MM.1S (cell line): ENCODE measurements around the gene FOXP1.

Experiments used
- DNase-seq: peaks from one replicate; pipeline ENCODE4 v3.0.0-alpha.2; 2015
- H2AFZ ChIP-seq: fragments of 300-600 bp; sonication (generic); 2 replicates; pipeline ENCODE4 v1.6.0; 2016; ENCODE audit warnings: antibody characterized with exemption, low read length
- H3F3A ChIP-seq: fragments of 300-600 bp; sonication (generic); 2 replicates; pipeline ENCODE4 v1.6.1; 2016; ENCODE audit warnings: mild to moderate bottlenecking, antibody characterized with exemption, low read length, moderate library complexity, mixed read lengths; ENCODE audit not compliant: insufficient read depth
- H3K27ac ChIP-seq: fragments of 300-600 bp; sonication (generic); 2 replicates; pipeline ENCODE4 v1.5.1; 2016; ENCODE audit warnings: mild to moderate bottlenecking, low read length
- H3K27me3 ChIP-seq: fragments of 300-600 bp; sonication (generic); replicated peaks from 2 replicates; pipeline ENCODE4 v1.6.0; 2016; ENCODE audit warnings: low read length; ENCODE audit not compliant: insufficient read depth
- H3K36me3 ChIP-seq: fragments of 300-600 bp; sonication (generic); replicated peaks from 2 replicates; pipeline ENCODE4 v1.6.1; 2016; ENCODE audit warnings: mild to moderate bottlenecking, low read length, mixed read lengths; ENCODE audit not compliant: insufficient read depth
- H3K4me1 ChIP-seq: fragments of 300-600 bp; sonication (generic); 2 replicates; pipeline ENCODE4 v1.6.1; 2016; ENCODE audit warnings: low read length, mixed read lengths
- H3K4me2 ChIP-seq: fragments of 300-600 bp; sonication (generic); 2 replicates; pipeline ENCODE4 v1.6.0; 2016; ENCODE audit warnings: low read depth, low read length
- H3K4me3 ChIP-seq: fragments of 300-600 bp; sonication (generic); 2 replicates; pipeline ENCODE4 v1.5.1; 2016; ENCODE audit warnings: low read length, mixed read lengths
- H3K79me2 ChIP-seq: fragments of 300-600 bp; sonication (generic); 2 replicates; pipeline ENCODE4 v1.6.1; 2016; ENCODE audit warnings: mixed run types, low read length, mixed read lengths
- H3K9ac ChIP-seq: fragments of 300-600 bp; sonication (generic); 2 replicates; pipeline ENCODE4 v1.6.1; 2016; ENCODE audit warnings: low read length, mixed read lengths
- H3K9me2 ChIP-seq: fragments of 300-600 bp; sonication (generic); replicated peaks from 2 replicates; pipeline ENCODE4 v1.6.1; 2016; ENCODE audit warnings: mild to moderate bottlenecking, low read length, mixed read lengths; ENCODE audit not compliant: insufficient read depth
- H3K9me3 ChIP-seq: fragments of 300-600 bp; sonication (generic); replicated peaks from 2 replicates; pipeline ENCODE4 v1.6.1; 2016; ENCODE audit warnings: mild to moderate bottlenecking, low read length, mixed read lengths; ENCODE audit not compliant: insufficient read depth
- H4K20me1 ChIP-seq: fragments of 300-600 bp; sonication (generic); 2 replicates; pipeline ENCODE4 v1.6.1; 2016; ENCODE audit warnings: mild to moderate bottlenecking, low read length, moderate library complexity, mixed read lengths; ENCODE audit not compliant: insufficient read depth
- CTCF ChIP-seq: fragments of 300-600 bp; sonication (generic); IDR thresholded peaks from 2 replicates; pipeline ENCODE4 v1.5.1; 2016; ENCODE audit warnings: antibody characterized with exemption, low read length, mixed read lengths
- EZH2 ChIP-seq: fragments of 300-600 bp; sonication (generic); optimal IDR thresholded peaks from 2 replicates; pipeline ENCODE3; 2017; ENCODE audit warnings: low read depth, mild to moderate bottlenecking, antibody characterized with exemption, low read length, mixed read lengths
- EZH2phosphoT487 ChIP-seq: fragments of 300-600 bp; sonication (generic); IDR thresholded peaks from 2 replicates; pipeline ENCODE4 v1.6.1; 2018; ENCODE audit warnings: antibody characterized with exemption, low read length

Gene FOXP1

DNA sequence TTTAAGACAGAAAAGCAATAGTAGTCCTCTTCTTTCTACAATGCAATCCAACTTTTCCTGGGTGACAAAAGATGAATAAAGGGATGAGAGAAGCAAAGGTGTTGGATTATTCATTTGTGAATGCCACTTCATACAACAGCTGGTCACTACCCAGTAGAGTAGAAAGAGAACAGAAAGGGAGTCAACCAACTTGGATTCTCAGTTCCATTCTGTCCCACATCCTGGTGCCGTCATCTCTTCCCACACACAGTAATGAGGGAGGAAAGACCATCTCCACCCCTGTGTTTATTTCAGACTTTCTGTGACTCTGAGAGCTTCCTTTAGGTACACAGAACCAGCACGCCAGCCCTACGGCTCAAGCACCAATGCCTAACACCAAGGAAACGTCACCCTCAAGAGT lies 71.0 kb downstream of the FOXP1 start:
- TF ChIP-seq CTCF: no peak
- TF ChIP-seq EZH2phosphoT487: no peak
- TF ChIP-seq EZH2: no peak
- H3K4me2 ChIP-seq: no peak overlapping the region

DNA sequence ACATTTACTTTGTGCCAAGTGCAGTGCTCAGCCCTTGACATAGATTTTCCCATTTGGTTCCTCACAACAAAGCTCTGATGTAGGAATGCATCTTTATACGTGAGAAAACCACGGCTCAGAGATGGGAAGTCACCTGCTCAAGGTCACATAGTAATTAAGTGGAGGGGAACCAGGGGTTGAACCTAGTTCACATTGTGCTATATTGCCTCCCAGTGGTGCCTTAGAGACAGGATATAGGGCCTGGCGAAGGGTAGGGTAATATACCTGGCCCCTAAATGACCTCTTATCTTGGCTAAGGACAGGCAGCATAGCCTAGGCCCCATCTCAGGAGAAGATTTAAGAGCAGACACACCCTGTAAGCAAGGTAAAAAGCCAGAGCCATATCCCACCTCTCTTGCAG lies 71.5 kb downstream of the FOXP1 start:
- TF ChIP-seq CTCF (peak; percentile 56), EZH2 (no peak), EZH2phosphoT487 (no peak)
- Histone ChIP-seq H3K9ac (no peak overlapping the region), H3K9me2 (no peaks in the 10 kb centered on the region), H3K9me3 (no peaks in the 10 kb centered on the region), H3F3A (no peaks in the 10 kb centered on the region), H3K4me2 (no peak overlapping the region), H2AFZ (no peak overlapping the region), H3K4me3 (no peak overlapping the region), H3K27ac (no peak overlapping the region), H3K27me3 (no peaks in the 10 kb centered on the region), H3K36me3 (no peaks in the 10 kb centered on the region), H3K79me2 (no peaks in the 10 kb centered on the region), H4K20me1 (no peaks in the 10 kb centered on the region), H3K4me1 (no peaks in the 10 kb centered on the region)
- DNase-seq: peak; percentile 54

More for the DNA sequence above, 71.0 kb downstream of the FOXP1 start:
- Histone ChIP-seq H3K9me3 (no peaks in the 10 kb centered on the region), H3K9me2 (no peaks in the 10 kb centered on the region), H3K27ac (no peak overlapping the region), H4K20me1 (no peaks in the 10 kb centered on the region), H3K36me3 (no peaks in the 10 kb centered on the region), H3K4me3 (no peak overlapping the region), H3K9ac (no peak overlapping the region), H3K27me3 (no peaks in the 10 kb centered on the region), H3K79me2 (no peaks in the 10 kb centered on the region), H2AFZ (no peak overlapping the region), H3F3A (no peaks in the 10 kb centered on the region), H3K4me1 (no peaks in the 10 kb centered on the region)
- DNase-seq: no peak

GRCh38 chr3:71511446-71511845 lies 72.1 kb downstream of the FOXP1 start:
- no peak overlapping the region for H3K4me2 ChIP-seq
- DNase-seq: no peak

More at GRCh38 chr3:71511446-71511845, 72.1 kb downstream of the FOXP1 start:
- no peaks in the 10 kb centered on the region for H3K4me1 ChIP-seq
- H3K79me2 ChIP-seq: no peaks in the 10 kb centered on the region
- H3K27ac ChIP-seq: no peak overlapping the region
- H3F3A ChIP-seq: no peaks in the 10 kb centered on the region
- no peaks in the 10 kb centered on the region for H3K36me3 ChIP-seq
- no peaks in the 10 kb centered on the region for H3K9me2 ChIP-seq
- TF ChIP-seq EZH2: no peak
- no peak for TF ChIP-seq CTCF
- TF ChIP-seq EZH2phosphoT487: no peak
- no peak overlapping the region for H3K4me3 ChIP-seq
- H3K9ac ChIP-seq: no peak overlapping the region
- H3K27me3 ChIP-seq: no peaks in the 10 kb centered on the region
- no peaks in the 10 kb centered on the region for H4K20me1 ChIP-seq
- H3K9me3 ChIP-seq: no peaks in the 10 kb centered on the region
- H2AFZ ChIP-seq: no peak overlapping the region
